ENCODE measurements around the gene DLG5.

DLG5 gene

DNA sequence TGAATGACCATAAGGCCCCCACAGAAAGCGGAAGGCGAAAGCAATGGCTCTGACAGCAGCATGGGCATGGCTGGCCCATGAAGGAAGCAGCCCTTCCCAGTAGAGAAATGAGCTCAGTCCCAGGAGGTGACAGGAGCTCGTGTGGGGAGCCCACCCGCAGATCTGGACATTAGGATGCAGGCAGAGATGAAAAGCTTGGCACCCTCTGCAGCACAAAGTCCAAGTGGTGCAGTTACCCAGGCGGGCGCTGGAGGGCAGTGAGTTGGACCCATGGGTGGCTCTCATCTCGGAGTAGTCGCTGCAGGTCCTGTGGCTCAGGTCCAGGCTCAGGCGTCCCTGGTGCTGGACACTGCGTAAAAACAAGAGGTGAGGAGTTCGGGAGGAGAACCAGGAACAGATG, 109.0 kb downstream of the DLG5 start:
- no peak for DNase-seq

GRCh38 chr10:77816311-77816710, 110.2 kb downstream of the DLG5 start:
- no peak for DNase-seq

DNA sequence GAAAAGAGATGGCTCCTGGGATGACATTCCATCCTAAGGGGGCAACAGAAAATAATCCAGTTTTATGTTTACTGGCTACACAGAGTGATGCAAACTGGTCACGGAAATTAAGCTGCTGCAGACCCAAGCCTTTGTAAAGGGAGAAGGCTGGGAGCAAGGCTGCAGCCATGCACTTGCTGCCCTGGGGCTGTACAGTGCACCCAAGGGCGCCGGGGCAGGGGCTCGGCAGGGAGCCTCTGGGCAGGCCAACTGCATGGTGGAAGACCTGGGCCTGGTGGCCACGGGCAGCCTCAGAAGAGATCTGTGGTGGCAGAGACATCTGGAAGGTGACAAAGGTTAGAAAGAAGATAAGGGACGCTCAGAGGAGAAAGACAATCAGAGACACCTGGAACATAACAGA, 113.8 kb downstream of the DLG5 start:
- DNase-seq, result no peak

DNA sequence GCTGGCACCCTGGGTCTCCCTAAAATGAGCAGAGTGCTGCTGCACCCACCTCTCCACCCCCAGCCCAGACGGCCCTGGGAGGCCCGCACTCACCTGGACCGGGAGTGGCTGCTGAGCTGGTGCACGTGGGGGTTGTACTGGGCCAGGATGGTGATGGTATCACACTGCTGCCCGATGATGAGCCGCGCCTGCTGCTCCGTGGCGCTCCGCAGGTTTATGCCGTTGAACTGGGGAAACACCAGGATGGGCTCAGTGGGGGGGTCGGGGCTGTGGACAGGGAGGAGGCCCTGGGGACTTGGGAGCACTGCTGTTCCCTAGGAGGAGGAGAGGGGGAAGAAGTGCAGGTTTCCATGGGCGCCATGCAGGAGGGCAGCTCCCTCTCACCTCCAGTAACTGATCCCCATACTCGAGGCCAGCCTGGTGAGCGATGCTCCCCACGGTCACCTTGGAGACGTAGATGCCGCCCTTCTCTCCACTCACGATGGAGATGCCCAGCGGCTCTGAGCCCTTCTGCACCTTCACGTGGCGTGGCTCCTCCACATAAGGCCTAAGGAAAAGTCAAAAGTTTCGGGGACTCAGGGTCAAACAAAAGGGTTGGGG, 114.6 kb downstream of the DLG5 start:
- no peak for DNase-seq

DNA sequence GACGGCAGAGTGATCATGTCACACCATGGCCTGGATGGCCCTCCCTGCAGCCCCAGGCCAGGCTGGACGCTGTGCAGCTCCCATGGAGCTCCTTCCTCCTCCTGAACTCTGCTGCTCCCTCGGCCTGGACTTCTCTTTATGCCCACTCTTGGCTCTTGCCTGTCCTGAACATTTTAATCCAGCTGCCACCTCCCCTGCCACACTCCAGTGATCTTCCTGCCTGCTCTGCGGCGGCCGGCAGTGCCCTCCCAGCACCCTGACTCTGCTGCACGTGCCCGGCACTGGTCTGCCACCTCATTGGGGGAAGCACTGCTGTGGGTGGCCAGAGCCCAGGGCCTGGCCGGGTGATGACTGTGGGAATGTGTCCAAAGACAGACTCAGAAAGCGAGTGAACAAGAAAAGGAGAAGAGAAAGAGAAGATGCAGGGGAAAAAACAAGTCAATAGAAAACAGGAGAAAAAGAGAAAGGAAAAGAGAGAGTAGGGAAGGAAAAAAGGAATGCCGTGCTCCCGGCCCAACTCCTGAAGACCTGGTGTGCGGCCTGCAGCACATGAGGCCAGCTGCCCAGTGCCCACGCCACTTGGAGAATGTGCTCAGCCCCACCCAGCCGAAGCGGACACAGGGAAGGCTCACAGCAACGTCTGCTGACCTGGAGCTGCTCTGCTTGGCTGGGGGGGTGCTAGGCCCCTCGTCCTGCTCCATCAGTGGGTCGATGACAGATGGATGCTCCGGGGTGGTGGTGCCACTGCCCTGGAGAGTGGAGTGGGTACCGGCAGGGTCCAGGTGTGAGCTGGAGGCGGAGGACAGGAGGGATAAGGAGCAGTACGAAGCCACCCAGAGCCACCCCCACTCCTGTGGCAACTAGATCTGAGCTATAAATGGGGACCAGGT, 115.9 kb downstream of the DLG5 start:
- no peak for DNase-seq

DNA sequence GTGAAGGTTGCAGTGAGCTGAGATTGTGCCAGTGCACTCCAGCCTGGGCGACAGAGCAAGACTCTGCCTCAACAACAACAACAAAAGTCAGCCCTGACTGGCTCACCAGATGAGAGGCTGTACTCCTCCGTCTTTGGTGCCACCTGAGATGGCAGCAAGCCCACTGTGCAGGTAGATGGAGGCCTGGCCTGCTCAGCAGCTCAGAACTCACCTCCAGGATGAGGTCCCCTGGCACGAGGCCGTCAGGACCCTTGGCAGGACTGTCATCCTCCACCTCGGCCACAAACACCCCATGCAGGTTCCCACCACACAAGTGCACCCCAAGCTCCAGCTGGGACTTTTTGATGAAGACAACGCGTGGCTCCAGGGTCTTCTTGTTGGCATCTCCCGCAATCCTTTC, 117.2 kb downstream of the DLG5 start:
- no peak for DNase-seq

DNA sequence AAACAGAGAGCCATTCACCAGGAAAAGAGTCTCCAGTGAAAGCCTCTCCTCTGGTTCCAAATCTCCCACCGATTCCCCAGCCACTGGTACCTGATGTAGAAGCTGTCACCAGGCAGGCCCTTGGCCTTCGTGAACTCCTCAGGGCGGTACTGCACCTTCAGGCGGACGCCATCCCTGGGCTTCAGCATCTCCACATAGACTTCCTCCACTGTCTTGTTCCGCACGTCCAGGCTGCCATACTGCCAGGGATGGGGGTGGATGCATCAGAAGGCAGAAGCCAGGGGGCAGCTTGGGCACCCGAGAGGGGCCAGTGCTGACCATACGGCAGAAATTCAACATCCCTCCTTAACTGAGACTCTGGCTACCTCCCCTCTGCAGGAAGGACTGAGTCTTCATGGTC, 118.8 kb downstream of the DLG5 start:
- no peak for DNase-seq

DNA sequence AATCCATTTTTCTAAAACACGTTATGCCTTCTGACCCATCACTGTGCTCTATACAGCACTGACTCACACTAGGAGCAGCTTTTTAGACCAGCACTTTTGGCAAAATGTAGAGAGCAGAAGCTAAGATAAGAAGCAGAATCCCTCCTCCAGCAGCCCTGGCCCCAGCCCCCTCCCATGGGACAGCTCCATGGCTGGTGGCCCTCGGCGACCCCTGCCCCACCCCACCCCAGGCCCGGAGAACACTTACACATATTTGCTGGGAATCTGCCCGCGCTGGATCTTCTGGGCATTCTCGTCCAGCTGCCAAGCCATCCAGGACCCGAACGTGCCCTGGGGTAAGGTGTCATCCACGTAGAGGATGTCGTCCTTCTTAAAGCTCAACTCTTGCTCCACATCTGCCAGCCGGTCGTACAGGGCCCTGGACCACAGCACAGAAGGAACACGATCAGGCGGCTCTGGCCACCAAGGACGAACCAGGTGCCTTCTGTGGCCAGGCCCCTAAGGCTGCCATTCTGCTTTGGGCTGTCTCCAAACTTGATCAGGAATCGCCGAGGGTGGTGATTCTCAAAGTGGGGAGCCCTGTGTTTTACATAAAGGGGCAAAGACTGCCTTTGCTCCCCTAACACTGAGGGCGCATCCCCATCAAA, 119.9 kb downstream of the DLG5 start:
- no peak for DNase-seq

GRCh38 chr10:77805676-77806075, 120.9 kb downstream of the DLG5 start:
- no peak for DNase-seq

DNA sequence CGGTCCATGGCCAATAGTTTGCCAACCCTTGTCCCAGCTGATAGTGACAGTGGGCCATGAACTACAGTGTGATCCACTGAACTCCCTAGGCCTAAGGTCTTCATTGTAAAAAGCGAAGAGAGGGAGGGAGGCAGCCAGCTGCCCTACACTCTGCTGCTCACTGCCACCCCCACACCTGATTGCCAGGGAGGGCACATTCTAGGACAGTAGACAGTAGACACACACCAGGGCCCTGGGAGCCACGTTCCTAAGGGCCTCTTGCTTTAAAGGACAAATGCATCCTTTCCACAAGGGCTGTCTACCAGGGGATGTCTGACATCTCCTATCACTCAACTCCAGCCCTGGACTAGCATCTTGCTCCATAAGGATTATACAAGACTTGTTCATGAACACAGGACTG, 122.2 kb downstream of the DLG5 start:
- DNase-seq, result no peak

GRCh38 chr10:77801474-77802161, 124.9 kb downstream of the DLG5 start:
- no peak for DNase-seq

DNA sequence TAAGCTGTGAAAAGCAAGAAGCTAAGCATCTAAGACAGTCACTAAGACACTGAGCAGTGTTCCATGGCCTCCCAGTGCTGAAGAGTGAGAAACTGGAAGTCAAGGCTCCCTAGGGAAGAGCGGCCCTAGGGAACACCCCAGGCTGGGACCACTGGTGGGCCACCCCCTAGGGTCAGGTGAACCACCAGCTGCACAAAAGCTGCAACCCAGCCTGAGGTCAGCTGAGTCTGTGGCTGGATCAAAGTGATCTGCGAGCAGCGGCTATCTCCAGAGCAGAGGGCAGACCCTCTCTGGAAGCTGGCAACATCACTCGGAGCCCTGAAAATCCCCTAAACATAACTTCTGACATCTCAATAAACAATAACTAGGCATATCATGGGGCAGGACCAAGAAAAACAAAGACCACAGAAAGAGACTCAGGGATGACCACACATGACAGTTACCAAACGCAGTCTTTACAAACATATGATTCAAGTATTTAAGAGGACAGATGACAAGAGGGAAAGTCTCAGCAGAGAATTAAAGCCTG, 125.8 kb downstream of the DLG5 start:
- no peak for DNase-seq

- no peak for DNase-seq
These were observed 126.2 kb downstream of the DLG5 start for GRCh38 chr10:77800320-77800719.

- no peak for DNase-seq
These were observed 127.2 kb downstream of the DLG5 start for GRCh38 chr10:77799352-77799751.

DNA sequence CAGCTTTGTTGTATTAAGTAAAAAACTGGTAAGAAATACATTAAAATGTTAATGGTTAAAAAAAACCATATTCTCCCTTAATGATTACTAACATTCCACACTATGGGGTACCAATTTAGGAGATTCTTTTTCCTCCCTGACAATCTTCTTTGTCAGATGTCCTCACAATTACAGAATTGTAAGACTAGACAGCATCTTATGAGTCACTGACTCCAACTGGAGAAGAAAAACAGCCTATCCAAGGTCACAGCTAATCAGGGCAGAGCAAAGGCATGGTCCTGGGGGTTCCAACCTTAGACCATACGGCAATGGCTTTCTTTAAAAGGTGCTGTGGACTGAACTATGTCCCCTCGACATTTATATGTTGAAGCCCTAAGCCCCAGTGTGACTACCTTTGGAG, 127.6 kb downstream of the DLG5 start:
- no peak for DNase-seq

DNA sequence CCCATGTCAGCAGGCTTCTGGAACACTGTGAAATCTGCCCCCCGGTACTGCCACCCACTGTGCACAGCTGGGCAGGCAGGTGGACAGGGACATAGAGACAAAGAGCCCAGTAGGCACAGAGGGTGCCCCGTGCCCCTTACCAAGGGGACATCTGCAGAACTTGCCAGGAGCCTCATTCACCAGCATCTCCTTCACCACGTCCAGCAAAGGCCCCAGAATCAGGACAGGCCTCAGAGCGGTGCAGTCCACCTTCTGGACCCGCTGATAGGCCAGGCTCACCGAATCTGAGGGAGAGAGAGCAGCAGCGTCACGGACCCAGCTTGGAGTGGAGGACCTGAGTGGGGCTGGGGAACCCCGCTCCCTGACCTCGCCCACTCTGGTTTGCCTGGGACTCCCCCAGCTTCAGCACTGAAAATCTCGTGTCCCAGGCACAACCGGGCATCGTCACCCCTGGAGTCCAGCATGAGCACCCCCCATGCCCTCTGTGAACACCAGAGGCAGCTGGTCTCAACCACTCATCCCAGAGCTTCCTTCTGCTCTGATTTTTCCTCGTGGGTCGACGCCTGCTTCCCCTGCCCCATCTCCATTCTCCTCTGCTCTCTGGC, 130.1 kb downstream of the DLG5 start:
- DNase-seq, result no peak

GRCh38 chr10:77795426-77796055, 131.0 kb downstream of the DLG5 start:
- DNase-seq, result no peak

DNA sequence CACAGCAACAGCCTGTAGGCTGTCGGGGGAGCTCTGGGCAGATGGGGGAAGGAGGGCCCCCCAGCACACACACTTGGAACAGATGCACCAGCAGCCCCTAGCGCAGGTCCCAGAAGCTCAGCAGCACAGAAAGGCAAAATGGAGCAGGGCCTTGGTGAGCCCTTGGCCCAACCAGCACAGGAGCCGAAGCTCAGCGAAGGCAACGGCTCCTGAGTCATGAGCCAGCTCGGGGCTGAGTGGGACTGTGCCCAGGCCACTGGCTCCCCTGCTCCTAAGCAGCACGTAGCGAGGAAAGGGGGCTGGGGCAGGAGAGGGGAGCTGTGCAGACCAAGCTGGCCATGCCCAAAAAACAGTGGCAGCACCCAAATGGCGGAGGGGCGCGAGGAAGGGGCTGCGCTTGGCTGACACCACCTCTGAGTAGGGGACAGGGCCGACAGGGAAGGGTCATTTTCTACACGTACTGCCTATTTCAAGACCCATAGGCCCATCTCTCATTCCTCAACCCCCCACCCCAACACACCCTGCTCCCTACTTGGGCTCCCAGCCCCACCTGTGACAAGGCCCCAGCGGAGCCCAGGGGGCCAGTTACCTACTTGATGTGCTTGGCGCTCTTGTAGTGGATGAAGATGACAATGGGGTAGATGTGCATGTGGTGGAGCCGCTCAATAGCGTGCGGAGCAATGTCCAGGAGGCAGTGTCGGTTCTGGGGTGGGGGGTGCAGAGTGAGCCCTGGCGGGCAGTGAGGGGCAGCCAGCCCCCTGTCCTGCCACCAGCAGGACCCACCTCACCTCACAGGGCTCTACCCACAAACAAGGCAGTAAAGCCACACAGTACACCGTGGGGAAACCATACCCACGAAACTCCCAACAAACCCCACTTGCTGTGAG, 132.1 kb downstream of the DLG5 start:
- DNase-seq, result no peak

GRCh38 chr10:77793831-77794230, 132.7 kb downstream of the DLG5 start:
- DNase-seq, result no peak

- DNase-seq, result no peak
These were observed 134.4 kb downstream of the DLG5 start for GRCh38 chr10:77792155-77792554.

DNA sequence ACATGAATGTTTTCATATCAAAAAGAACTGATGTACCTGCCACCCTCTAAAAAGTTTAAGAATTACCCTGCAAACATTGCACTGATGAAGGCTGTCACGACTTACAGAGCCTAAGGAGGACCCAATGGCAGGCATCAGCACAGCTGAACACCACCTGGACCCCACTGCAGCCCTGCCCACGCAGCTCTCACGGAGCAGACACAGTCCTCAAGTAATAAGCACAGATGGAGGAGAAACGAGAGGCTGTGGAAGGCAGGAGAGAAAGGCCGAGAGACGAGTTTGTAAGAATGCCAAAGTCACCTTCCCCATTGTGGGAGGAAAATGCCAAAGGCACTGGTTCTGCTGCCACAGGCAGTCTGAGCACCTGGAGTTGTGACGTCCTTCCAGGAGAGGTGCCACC, 135.0 kb downstream of the DLG5 start:
- DNase-seq, result no peak

All from NCI-H69 (cell line).